Measurements from ENCODE around the gene VDR. TPM values are rescaled to one million over a fixed set of nuclear protein-coding genes. Genes with fewer than 3 reads are reported as not detected.

VDR gene
- total and polyA plus RNA-seq, 2 experiments from 2014 or later = 23.9 to 30.5 TPM

DNA sequence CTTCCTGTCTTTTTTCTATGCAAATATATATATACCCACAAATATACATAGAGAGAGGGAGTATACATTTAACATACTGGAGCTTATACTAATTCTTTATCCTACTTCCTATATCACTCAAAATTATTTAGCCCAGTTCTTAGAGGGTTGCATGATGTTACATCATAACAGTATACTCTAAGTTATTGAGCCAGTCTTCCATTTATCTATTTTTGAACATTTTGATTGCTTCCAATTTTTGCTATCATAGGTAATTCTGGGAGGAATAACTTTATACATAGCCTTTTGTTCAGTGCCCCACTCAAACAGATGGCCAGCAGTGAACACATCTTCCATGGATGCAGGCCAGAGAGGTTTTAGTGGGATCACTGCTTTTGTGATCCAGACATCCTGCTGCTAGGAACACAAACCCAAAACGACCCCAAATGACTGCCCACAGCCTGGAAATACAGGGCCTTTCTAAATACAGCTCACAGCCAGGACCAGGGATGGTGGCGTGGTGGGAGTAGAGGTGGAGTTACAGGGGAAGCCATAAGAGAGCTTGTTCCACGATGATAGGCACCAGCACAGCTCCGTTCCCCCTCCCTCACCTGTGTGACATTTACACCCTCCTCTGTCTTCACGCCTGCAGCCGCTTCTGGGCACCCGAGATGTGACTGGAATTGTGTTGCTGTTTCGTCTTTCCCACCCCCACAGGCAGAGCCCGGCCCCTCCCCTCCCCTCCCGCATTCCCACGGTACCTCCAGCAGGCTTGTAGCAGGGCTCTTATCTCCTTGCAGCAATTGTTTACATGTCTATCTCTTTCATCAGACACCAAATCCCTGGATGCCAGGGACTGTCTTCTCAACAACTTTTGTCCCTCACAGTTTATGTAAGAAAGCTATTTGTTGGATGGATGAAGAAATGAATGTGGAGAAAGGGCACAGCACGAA, 54.4 kb downstream of the VDR start:
- Histone ChIP-seq H3K27me3 (replicated peaks; ENCODE audit: insufficient read depth) (no peaks in the 10 kb centered on the region), H3K79me2 (ENCODE audit: insufficient read depth) (no peaks in the 10 kb centered on the region), H3K36me3 (ENCODE audit: low read depth) (peaks cover 26% of the 10 kb centered on the region), H3K9me2 (ENCODE audit: insufficient read depth) (no peaks in the 10 kb centered on the region), H3F3A (ENCODE audit: insufficient read depth) (no peaks in the 10 kb centered on the region), H2AFZ (no peak overlapping the region), H3K4me3 (no peak overlapping the region), H3K4me1 (ENCODE audit: insufficient read depth) (no peaks in the 10 kb centered on the region), H3K9me3 (ENCODE audit: low read depth) (no peaks in the 10 kb centered on the region), H3K27ac (no peak overlapping the region), H3K4me2 (ENCODE audit: unreplicated experiment) (no peak overlapping the region), H4K20me1 (ENCODE audit: insufficient read depth) (no peaks in the 10 kb centered on the region), H3K9ac (no peak overlapping the region)
- 66 to 70% methylated on average over 11 to 12 of the region's 12 CpGs for whole genome bisulfite sequencing, 2 experiments (ENCODE audit: low coverage in 1 of 2, low lambda C conversion rate in 2 of 2, missing lambda C conversion rate in 2 of 2)
- TF ChIP-seq EZH2 (IDR thresholded peaks at IDR 0.05; ENCODE audit: insufficient read depth, poor library complexity, severe bottlenecking) (no peak), EZH2phosphoT487 (IDR thresholded peaks at IDR 0.05; ENCODE audit: insufficient read depth, low read depth) (no peak)
- no peak for DNase-seq
- in situ Hi-C loops (cut with MboI) = no loop called here

DNA sequence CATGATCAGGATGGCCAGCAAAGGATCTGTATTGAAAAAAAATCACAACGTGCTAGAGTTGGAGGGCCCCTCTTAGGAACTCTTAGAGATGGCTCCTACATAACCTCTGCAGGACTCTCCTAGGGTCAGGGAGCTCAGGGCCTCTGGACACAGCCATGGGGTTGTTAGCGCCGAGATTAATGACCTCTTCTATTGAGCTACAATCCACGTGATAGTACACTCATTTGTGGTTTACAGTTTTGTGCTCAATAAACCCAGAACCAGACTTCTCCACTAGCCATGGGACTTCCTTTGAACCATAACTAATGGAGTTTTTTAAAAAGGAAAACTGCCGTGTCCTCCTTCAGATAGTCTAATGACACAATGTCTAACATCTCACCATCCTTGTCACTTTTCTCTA, 55.5 kb downstream of the VDR start:
- WGBS, 2 experiments (ENCODE audit: low coverage in 1 of 2, low lambda C conversion rate in 2 of 2, missing lambda C conversion rate in 2 of 2) = 58 to 61% methylated on average over 5 of the region's 5 CpGs
- in situ Hi-C loops (cut with MboI) = no loop called here
- peaks cover 25% of the 10 kb centered on the region for H3K36me3 ChIP-seq (ENCODE audit: low read depth)

DNA sequence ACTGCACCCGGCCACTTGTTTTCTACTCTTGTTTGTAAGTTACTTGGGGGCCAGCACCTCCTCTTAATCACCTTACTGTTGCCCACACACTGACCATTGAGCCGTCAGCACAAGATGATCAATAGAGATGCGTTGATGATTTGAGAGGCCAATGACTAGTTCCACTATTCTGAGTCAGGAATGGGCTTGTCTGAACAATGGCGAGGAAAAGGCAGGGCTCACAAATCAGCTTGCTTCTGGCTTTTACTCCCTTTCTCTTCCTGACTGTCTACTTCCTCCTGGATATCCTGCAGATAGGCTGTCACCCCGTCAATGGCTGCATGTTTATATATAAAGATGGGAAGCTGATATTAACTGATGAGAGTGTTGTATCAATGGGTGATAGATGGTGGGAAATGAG, 55.9 kb downstream of the VDR start:
- Histone ChIP-seq H3K4me1 (ENCODE audit: insufficient read depth) (no peaks in the 10 kb centered on the region), H2AFZ (no peak overlapping the region), H4K20me1 (ENCODE audit: insufficient read depth) (no peaks in the 10 kb centered on the region), H3K4me2 (ENCODE audit: unreplicated experiment) (no peak overlapping the region), H3K9ac (no peak overlapping the region), H3K4me3 (no peak overlapping the region), H3K27me3 (replicated peaks; ENCODE audit: insufficient read depth) (no peaks in the 10 kb centered on the region), H3K79me2 (ENCODE audit: insufficient read depth) (no peaks in the 10 kb centered on the region), H3K9me3 (ENCODE audit: low read depth) (no peaks in the 10 kb centered on the region), H3K9me2 (ENCODE audit: insufficient read depth) (no peaks in the 10 kb centered on the region), H3F3A (ENCODE audit: insufficient read depth) (no peaks in the 10 kb centered on the region), H3K36me3 (ENCODE audit: low read depth) (peaks cover 25% of the 10 kb centered on the region), H3K27ac (no peak overlapping the region)
- DNase-seq = no peak
- TF ChIP-seq EZH2phosphoT487 (IDR thresholded peaks at IDR 0.05; ENCODE audit: insufficient read depth, low read depth) = no peak
- TF ChIP-seq EZH2 (IDR thresholded peaks at IDR 0.05; ENCODE audit: insufficient read depth, poor library complexity, severe bottlenecking) = no peak
- WGBS, 2 experiments (ENCODE audit: low coverage in 1 of 2, low lambda C conversion rate in 2 of 2, missing lambda C conversion rate in 2 of 2) = 70 to 73% methylated on average over 5 of the region's 5 CpGs
- in situ Hi-C loops (cut with MboI) = no loop called here

More for the DNA sequence above, 55.5 kb downstream of the VDR start:
- Histone ChIP-seq H3K79me2 (ENCODE audit: insufficient read depth) (no peaks in the 10 kb centered on the region), H3K27me3 (replicated peaks; ENCODE audit: insufficient read depth) (no peaks in the 10 kb centered on the region), H3K9me2 (ENCODE audit: insufficient read depth) (no peaks in the 10 kb centered on the region), H3K9ac (no peak overlapping the region), H3K9me3 (ENCODE audit: low read depth) (no peaks in the 10 kb centered on the region), H3K4me1 (ENCODE audit: insufficient read depth) (no peaks in the 10 kb centered on the region), H2AFZ (no peak overlapping the region), H3F3A (ENCODE audit: insufficient read depth) (no peaks in the 10 kb centered on the region), H3K4me2 (ENCODE audit: unreplicated experiment) (no peak overlapping the region), H4K20me1 (ENCODE audit: insufficient read depth) (no peaks in the 10 kb centered on the region), H3K27ac (no peak overlapping the region), H3K4me3 (no peak overlapping the region)
- TF ChIP-seq EZH2phosphoT487 (IDR thresholded peaks at IDR 0.05; ENCODE audit: insufficient read depth, low read depth) (no peak), EZH2 (IDR thresholded peaks at IDR 0.05; ENCODE audit: insufficient read depth, poor library complexity, severe bottlenecking) (no peak)
- no peak for DNase-seq

DNA sequence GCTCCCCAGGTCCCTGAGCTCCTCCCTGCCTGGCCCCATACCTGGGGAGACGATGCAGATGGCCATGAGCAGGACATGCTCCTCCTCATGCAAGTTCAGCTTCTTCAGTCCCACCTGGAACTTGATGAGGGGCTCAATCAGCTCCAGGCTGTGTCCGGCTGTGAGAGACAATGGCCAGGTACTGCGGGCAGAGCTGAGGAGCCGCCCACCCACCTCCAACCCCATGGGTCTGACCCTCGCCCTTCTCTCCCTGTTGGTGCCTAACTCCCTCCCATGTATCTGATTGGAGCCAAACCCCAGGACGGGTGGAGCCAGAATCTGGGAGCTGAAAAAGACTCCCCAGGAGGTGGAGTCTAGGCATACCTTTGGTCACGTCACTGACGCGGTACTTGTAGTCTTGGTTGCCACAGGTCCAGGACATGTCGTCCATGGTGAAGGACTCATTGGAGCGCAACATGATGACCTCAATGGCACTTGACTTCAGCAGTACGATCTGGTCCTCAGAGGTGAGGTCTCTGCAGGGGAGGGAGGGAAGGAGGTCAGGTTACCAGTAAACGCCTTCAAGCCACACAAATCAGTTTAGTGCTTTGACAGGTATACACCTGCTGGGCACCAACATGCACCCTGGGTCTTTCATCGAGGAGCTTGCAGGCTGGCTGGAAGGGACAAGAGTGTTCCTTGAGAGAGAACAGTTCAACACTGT, 58.3 kb downstream of the VDR start:
- no peak overlapping the region for H3K4me3 ChIP-seq
- 88 to 89% methylated on average over 14 of the region's 14 CpGs for WGBS, 2 experiments (ENCODE audit: low coverage in 1 of 2, low lambda C conversion rate in 2 of 2, missing lambda C conversion rate in 2 of 2)
- peaks cover 10% of the 10 kb centered on the region; the same call in 1 of the 2 replicates for H3K36me3 ChIP-seq (ENCODE audit: low read depth)
- no peaks in the 10 kb centered on the region for H3K9me2 ChIP-seq (ENCODE audit: insufficient read depth)
- H2AFZ ChIP-seq = no peak overlapping the region
- no peaks in the 10 kb centered on the region for H3F3A ChIP-seq (ENCODE audit: insufficient read depth)
- H3K4me1 ChIP-seq (ENCODE audit: insufficient read depth) = peaks cover 5% of the 10 kb centered on the region; the same call in 1 of the 2 replicates
- H3K27ac ChIP-seq = no peak overlapping the region
- no peaks in the 10 kb centered on the region for H4K20me1 ChIP-seq (ENCODE audit: insufficient read depth)
- no peaks in the 10 kb centered on the region for H3K27me3 ChIP-seq (replicated peaks; ENCODE audit: insufficient read depth)
- no peak overlapping the region for H3K4me2 ChIP-seq (ENCODE audit: unreplicated experiment)
- H3K9me3 ChIP-seq (ENCODE audit: low read depth) = no peaks in the 10 kb centered on the region
- TF ChIP-seq EZH2phosphoT487 (IDR thresholded peaks at IDR 0.05; ENCODE audit: insufficient read depth, low read depth) (no peak), EZH2 (IDR thresholded peaks at IDR 0.05; ENCODE audit: insufficient read depth, poor library complexity, severe bottlenecking) (no peak)
- no peak overlapping the region for H3K9ac ChIP-seq
- no peaks in the 10 kb centered on the region for H3K79me2 ChIP-seq (ENCODE audit: insufficient read depth)
- in situ Hi-C loops (cut with MboI) = no loop called here
- DNase-seq = no peak

Data from GM23248 (cell line).